IMR-90 (cell line): Measurements from ENCODE around the gene RNF141.

ENCODE experiments used
- CTCF ChIP-seq: conservative IDR thresholded peaks from 2 replicates; pipeline ENCODE4 v1.5.1; 2012; ENCODE audit warnings: mild to moderate bottlenecking, low read depth, low read length, improper control_type of control experiment
- POLR2A ChIP-seq: IDR thresholded peaks from 2 replicates; pipeline ENCODE4 v1.6.1; 2012; ENCODE audit warnings: mild to moderate bottlenecking, low read depth, low read length
- USF2 ChIP-seq: fragments of 150-350 bp; IDR thresholded peaks from 2 replicates; pipeline ENCODE4 v1.6.1; 2017; ENCODE audit warnings: mild to moderate bottlenecking, antibody characterized with exemption, low read length, low read depth

DNA sequence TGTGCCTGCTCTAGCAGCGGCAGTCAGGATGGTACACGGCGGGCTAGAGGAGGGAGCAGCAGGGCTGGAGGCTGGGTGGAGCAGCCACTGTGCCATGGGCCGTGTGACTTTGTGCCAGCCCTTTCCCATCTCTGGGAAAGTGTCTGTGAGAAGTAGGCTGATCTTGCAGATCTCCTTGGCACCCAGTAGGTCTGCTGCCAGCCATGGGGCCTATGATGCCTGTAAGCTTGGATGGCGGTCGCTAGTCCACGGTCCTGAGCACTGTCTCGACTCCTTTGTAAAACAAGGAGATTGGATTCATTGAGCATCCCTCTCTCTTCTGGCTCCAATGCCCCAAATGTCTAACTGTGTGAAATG lies 63.3 kb downstream of the RNF141 start:
- TF ChIP-seq POLR2A (no peak), CTCF (no peak), USF2 (no peak)
